Raji (cell line): ENCODE results near the gene WDPCP.

Experiments
- POLR2A ChIP-seq: IDR thresholded peaks from 2 replicates; pipeline ENCODE4 v1.6.1; 2011; ENCODE audit warnings: low read depth, low read length, control low read depth; ENCODE audit not compliant: insufficient read depth

The WDPCP gene

DNA sequence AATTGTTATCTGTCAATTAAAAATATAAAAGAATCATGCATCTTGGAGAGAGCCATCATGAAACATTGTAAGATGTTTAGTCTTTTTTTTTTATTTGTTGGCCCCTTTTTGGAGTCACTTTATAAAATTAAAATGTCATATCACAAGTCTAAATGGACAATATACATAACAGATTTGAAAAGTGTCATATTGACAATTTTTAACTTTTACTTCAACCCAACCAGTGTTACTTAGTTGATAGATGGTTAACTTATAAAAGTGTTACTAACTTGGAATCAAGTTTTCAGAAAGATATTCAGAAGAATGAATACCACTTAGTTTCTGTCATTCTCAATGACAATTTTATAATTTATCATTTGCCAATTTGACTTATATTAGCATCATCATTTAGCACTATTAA is 319.3 kb downstream of the WDPCP start:
- TF ChIP-seq POLR2A: no peak

DNA sequence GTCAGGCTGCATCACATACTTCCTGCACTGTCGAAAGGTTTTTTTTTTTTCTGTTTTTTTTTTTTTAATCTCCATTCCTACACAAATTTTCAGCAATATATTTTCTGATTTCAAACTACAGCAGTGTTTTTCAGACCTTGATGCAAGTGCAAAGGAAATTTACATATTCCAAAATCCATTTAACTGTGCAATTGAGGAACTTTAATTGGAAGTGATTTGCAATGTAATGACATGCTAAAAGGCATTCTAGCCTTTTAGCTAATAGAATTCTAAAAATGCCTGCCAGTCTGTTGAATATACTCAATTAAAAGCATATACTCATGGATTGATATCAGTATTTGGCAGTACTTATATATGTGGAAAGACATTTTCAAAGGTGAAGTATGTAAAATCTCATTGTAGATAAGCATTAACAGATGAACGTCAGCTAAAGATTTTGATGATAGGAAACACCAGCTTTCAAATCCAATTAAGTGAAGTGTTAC is 327.1 kb downstream of the WDPCP start:
- TF ChIP-seq POLR2A: no peak

DNA sequence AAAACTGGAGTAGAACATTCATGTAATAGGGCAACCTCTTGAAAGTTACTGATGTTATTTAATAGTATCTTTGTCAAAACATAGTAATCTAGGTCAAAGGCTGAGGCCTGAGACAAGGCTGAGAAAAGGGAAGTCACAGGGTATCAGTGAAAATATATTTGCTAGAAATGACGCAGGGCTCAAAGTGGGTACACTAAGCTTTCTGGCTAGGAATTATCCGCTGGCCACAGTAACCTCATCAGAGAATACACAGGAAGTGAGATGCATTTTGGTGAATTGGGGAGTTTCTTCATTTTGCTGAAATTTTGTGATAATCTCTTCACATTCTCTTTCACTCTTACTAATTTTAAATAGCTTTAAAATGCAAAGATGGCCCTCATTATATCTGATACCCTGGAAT is 330.8 kb downstream of the WDPCP start:
- TF ChIP-seq POLR2A: no peak

DNA sequence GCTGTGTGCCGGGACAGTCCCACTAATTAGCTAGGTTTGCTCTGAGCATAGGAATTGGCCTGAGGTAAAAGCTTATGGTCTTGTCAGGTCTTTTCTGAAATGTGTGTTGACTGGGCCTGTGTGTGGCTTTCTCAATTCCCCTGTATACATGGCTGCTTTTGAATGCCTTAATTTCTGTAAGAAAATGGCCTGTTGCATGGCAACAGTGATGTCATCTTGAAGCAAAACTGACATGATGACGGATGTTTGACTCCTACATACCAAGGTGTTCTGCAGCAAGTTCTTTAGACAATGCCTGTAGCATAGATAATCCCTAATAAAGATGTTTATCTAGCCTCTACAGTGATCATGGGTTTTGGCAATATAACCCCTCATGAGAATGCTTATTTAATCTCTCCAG is 339.1 kb downstream of the WDPCP start:
- no peak for TF ChIP-seq POLR2A

DNA sequence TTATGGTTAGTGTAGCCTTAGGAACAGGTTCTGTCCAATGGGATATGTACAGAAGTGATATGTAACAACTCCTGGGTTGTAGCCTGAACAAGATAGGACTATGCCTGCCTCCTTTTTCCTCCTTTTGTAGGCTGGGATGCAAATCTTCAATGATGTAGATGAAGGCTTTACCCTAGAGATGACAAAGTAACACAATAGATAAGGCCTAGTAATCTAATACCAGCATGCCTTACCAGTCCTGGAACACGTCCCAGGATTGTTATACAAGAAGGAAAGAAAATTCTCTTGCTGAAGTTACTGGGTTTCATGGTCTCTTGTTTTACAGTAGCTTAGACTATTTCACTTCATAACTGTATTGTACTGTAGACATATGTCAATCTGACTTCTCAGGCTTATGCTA is 345.5 kb downstream of the WDPCP start:
- TF ChIP-seq POLR2A: no peak

DNA sequence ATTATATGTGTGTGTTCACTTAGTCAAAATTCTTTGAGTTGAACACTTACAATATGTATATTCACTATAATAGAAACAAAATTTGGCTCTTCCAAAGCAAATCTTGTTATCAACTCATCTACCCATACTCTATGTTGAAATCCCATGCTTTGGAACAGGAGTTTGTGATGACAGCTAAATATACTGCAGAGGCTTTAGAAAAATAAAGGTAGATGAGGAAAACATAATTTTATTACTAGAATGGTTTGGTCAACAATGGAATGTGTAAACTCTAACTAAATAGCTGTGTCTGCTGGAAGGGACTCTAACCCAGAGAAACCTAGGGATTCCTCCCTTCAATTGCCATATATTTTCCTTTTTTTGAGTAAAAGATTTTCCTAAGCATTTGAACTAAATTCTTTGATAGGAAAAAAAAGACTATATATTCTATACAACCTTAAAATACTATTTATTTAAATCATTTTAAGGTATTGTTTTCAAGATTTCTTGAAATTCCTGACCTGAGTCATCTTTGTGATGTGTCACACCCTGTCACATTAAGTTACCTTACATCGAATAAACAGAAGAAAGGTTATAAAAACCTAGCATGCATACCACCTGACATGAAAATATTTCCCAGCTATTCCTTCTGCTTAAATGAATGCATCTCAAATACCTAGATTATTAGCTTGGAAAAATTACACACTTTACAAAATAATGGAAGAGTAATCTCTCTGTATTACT is 362.2 kb downstream of the WDPCP start:
- no peak for TF ChIP-seq POLR2A

DNA sequence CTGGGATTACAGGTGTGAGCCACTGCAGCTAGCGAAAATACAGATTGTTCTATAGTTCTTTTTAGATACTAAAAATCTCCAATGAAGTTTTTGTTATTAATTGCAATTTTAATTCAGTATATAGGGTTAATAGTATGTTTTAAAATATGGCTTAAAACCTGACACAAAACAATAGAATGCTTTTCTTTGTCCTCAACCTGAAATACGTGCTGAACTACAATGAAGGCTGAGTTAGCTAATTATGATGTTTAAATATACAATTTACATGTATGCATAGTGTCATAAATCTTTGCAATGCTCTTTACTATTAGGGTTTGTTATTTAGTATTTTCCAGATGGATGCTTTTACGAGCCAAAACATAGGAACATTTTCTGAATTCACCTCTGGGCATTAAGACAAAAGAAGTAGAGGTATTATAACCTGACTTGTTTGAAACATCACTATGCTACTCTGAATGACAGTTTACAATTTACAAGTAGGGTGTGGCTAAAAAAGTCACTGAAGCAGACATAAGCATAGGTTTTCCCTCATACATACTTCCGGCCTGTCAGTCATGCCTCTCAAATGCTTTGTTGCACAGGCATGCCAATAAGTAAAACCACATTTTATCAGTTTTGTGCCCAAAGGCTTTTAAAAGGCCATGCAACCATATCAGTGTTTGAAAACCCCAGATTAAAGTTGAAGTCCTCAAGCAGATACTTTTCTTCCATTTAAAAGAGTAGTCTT is 369.3 kb downstream of the WDPCP start:
- no peak for TF ChIP-seq POLR2A

DNA sequence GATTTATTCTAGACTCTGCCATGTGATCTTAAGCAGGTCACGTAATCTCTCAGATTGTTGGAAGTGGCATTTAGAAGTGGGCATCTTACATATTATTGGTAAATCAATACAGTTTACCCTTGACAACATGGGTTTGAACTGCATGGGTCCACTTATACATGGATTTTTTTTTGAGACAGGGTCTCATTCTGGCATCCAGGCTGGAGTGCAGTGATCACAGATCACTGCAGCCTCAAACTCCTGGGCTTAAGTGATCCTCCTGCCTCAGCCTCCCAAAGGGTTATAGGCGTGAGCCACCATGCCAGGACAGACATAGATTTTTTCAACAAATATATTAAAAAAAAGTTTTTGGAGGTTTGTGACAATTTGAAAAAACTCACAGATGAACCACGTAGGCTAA is 393.0 kb downstream of the WDPCP start:
- TF ChIP-seq POLR2A: no peak

DNA sequence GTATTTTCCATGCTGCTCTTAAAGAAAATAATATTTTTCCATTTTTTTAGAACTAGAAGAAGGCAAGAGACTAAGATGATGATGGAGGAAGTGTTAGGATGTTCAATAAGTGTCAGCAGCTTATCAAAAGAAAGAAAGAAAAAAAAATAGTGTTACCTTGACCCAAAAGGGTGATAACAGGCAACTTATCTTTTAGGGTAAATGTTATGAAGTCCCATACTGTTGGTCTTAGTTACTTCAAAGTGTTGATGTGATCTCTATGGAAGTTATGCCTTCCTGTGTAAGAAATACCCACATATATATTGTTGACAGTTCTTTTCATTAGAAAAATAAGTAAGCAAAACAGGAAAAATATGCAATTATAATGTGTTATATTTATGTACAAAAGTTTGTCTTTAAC is 394.1 kb downstream of the WDPCP start:
- no peak for TF ChIP-seq POLR2A

DNA sequence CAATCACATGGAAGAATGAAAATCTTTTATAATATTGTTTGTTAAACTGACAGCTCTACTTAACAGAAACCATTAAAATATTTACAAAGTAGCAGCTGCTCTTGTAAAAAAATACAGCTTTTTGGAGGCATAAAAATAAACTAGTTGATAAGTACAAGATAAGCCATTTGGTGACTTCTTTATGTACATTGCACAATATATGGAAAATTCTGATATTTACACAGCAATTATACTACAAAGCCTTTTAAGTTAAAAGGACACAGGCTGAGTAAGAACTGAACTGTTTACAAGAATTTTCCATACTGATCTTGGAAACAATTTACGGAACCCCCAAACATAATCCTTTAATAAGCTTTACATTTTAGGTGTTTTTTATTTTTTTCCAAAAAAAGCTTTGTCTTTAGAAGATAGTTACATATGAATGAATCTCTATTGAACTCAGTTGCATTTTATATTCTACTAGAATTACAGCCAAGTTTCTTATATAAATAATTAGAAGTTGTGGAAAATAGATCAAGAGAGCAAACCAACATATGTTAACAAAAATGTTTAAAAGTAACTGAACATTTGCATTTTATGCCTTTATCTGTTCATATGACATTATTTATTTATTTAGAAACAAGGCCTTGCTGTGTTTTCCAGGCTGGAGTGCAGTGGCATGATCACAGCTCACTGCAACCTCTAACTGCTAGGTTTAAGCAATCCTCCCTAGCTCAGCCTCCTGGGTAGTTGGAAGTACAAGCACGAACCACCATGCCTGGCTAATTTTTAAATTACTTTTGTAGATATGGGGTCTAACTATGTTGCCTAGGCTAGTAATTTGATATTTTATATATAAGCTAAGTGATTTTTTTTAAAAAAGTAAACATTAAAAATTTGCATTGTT is 395.1 kb downstream of the WDPCP start:
- no peak for TF ChIP-seq POLR2A

DNA sequence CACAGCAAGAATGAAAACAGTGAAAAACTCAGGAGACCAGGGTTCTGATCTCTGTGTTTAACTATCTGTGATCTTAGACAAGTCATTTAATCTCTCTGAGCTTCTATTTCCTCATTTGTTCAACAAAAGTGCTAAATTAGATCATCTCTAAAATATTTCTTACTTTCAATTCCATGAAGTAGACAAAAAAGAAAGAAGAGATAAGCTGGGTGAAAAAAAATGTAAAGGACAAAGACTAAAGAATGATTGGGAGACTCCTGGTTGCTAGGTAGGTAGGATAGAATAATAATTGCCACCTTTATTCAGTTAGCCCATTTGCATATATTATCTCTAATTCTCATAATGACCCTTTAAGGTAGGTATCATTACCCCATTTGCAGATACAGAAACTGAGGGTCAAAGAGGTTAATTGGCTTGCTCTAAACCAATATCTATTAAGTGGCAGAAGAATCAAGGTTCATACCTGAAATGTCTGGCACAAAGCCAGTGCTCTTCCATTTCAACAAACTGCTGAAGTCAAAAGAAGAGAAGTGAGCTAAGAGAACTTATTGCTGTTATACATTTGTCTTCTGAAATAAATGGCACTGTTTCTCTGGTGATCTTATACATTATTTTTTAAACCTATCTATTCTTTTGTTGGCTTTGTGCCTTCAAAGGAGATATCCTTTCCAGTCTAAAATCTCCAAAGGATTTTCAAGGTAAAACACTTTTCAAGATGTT is 395.9 kb downstream of the WDPCP start:
- TF ChIP-seq POLR2A: no peak

DNA sequence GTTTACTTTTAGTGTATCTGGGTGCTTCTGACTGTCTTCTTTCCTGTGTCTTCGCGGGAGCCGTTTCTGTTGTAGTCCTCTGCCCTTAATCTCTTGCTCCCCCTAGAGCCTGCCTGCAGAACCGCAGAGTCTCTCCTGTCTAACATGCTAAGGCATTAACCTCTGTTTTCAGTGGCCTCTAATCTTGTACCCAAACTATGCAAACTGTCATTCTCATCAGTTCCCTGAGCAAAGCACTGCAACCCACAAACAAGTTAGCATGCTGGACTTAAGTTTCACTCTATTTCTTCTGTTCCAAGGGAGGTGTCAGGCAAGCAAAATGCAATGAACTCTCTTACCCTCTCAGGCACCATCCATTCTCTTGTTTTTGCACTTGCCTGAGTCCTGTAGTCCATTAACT is 399.3 kb downstream of the WDPCP start:
- TF ChIP-seq POLR2A: no peak

DNA sequence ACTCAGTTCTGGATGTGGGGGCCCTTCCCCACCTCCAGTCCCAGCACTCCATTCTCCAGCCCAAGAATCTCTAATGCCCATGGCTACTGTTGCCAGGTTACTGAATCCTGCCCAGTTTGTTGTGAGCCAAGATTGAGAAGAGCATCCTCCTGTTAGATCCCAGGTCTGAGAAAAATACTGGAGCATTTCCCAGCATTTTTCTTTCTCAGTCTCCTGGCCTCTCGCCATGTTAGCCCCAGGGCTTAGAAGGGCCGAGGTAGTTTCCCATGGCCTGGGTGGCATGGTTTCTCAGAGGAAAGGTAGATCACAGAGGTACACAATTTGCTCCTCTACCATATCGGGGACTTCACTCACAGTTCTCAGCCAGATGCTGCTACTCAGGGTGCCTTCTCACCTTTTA is 401.9 kb downstream of the WDPCP start:
- TF ChIP-seq POLR2A: no peak

DNA sequence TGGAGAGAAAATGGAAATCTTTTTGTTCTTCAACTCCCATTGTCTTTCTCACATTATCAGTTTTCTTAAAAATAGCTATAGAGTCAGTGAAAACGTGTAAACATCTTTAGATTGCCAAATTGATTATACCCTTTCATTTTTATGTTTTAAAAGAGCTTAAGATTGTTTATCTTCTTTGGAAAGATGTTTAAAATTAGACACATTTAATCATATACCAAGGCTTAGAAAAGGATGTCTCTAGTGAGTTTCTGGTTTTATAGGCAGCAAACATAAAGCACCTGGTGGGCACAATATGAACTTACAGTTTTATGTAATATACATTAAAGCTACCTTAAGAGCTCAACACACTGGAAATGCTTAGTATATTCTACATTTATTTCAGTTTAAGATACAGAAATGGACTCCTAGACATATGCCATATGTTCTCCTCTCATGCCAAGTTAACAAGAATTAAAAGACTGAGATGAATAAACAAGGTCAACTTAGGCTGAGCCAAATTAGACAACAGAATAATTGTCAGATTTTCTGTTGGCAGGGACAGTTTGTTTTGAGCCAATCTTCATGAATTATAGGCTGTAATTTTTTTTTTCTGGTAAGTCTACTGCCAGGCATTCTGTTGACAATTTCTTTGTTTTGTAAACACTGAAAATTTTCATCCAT is 425.0 kb downstream of the WDPCP start:
- TF ChIP-seq POLR2A: no peak
